NCI-H1417 treated with DMSO at 0.1 percent for 48 hours (cell line): ENCODE data around the gene MN1.

Experiments used
- DNase-seq: peaks from one replicate; lab custom pipeline; 2025; lab: John Stamatoyannopoulos, UW

MN1 gene

GRCh38 chr22:27801616-27802345, at the start of gene MN1:
Gene MN1 (minus strand): TSS chr22:27801756. CDS start chr22:27800543, 1,213 bp downstream.
- DNase-seq: no peak

- no peak for DNase-seq
Measured at GRCh38 chr22:27850000-27850521, 48.5 kb upstream of the MN1 start.

GRCh38 chr22:27848005-27848404, 46.4 kb upstream of the MN1 start:
- DNase-seq: no peak

GRCh38 chr22:27846910-27847309, 45.4 kb upstream of the MN1 start:
- DNase-seq: no peak

GRCh38 chr22:27846248-27846757, 44.7 kb upstream of the MN1 start:
- DNase-seq: no peak

- DNase-seq: no peak
Measured at GRCh38 chr22:27845644-27846043, 44.1 kb upstream of the MN1 start.

- DNase-seq: no peak
Measured at GRCh38 chr22:27844656-27845591, 43.4 kb upstream of the MN1 start.

GRCh38 chr22:27844256-27844655, 42.7 kb upstream of the MN1 start:
- no peak for DNase-seq

GRCh38 chr22:27843441-27843840, 41.9 kb upstream of the MN1 start:
- DNase-seq: no peak

GRCh38 chr22:27842669-27843431, 41.3 kb upstream of the MN1 start:
- no peak for DNase-seq

GRCh38 chr22:27842201-27842600, 40.6 kb upstream of the MN1 start:
- no peak for DNase-seq

GRCh38 chr22:27840436-27840835, 38.9 kb upstream of the MN1 start:
- DNase-seq: no peak

GRCh38 chr22:27839057-27839660, 37.6 kb upstream of the MN1 start:
- DNase-seq: no peak

- no peak for DNase-seq
Measured at GRCh38 chr22:27836181-27836580, 34.6 kb upstream of the MN1 start.

- DNase-seq: no peak
Measured at GRCh38 chr22:27835446-27835845, 33.9 kb upstream of the MN1 start.

GRCh38 chr22:27834364-27835185, 33.0 kb upstream of the MN1 start:
- no peak for DNase-seq

- DNase-seq: no peak
Measured at GRCh38 chr22:27833803-27834202, 32.2 kb upstream of the MN1 start.

GRCh38 chr22:27832606-27833005, 31.1 kb upstream of the MN1 start:
- DNase-seq: no peak

GRCh38 chr22:27829620-27830019, 28.1 kb upstream of the MN1 start:
- DNase-seq: no peak
